ENCODE measurements around the gene MAP2. TPM values are rescaled to one million over a fixed set of nuclear protein-coding genes. Genes with fewer than 3 reads are reported as not detected.

MAP2 gene
- total and polyA plus RNA-seq, 2 of the 8 experiments (the other 6 are each of a cell fraction or from before 2014, with no cell fraction given): 5.9 to 9.4 TPM

- no peak for TF ChIP-seq CHD7 (IDR thresholded peaks at IDR 0.05; ENCODE audit: insufficient replicate concordance, low read length)
These were observed 2.6 kb downstream of the MAP2 start (continued) for GRCh38 chr2:209426432-209426831.

Data from H1 (cell line).